ENCODE data around the gene RRAGC. TPM values are rescaled to one million over a fixed set of nuclear protein-coding genes. Genes with fewer than 3 reads are reported as not detected.

RRAGC gene
- polyA plus RNA-seq, 3 donors = 6.6 to 10.4 (median 8.0) TPM

DNA sequence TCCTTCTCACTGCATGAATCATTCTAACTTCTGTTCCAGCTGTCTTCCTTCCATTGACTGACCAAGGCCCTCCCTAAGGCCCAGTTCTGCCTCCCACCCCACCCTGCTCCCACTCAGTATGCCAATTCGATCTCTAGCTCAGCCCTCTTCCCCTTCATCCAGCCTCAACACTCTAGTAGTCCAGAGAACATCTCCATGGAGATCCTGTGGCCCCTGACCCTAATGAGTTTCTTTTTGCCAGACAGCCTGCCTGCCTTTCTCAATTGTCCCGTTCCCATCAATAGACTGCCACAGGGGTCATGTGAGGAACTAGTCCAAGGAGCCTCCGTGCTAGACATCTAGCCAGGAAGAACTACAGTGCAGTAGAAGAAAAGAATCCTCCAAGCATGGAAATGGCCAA lies 26.4 kb downstream of the RRAGC start:
- Histone ChIP-seq H3K27ac (ENCODE audit: low read depth in 1 of 2, low read length in 2 of 2) (no peak overlapping the region), H3K36me3 (replicated peaks in 1 of 2; ENCODE audit: control insufficient read depth in 1 of 2, insufficient read depth in 2 of 2, low read length in 2 of 2) (peaks cover 5 to 12% of the 10 kb centered on the region in 2 donors), H3K4me2 (replicated peaks; ENCODE audit: extremely low read depth, low read length, poor library complexity, severe bottlenecking) (no peak overlapping the region), H2AFZ (ENCODE audit: insufficient read depth, low read depth, low read length, poor library complexity, severe bottlenecking) (no peak overlapping the region), H3K79me2 (ENCODE audit: insufficient read depth, low read length) (no peaks in the 10 kb centered on the region), H4K20me1 (ENCODE audit: insufficient read depth, low read length) (peaks cover 5% of the 10 kb centered on the region), H3K4me1 (ENCODE audit: control insufficient read depth in 1 of 2, insufficient read depth in 2 of 2, low read length in 2 of 2) (peaks cover 30 to 36% of the 10 kb centered on the region in 2 donors), H3K4me3 (replicated peaks in 1 of 3; ENCODE audit: low read depth in 2 of 3, low read length in 3 of 3) (no peak overlapping the region), H3K27me3 (ENCODE audit: control insufficient read depth in 2 of 2, insufficient read depth in 2 of 2, low read length in 2 of 2) (no peaks in the 10 kb centered on the region), H3K9me3 (replicated peaks in 1 of 2; ENCODE audit: control insufficient read depth in 1 of 2, insufficient read depth in 1 of 2, low read length in 2 of 2) (no peaks in the 10 kb centered on the region), H3K9ac (ENCODE audit: insufficient read depth, low read length, poor library complexity, severe bottlenecking) (no peak overlapping the region)
- H3K27me3 Mint-ChIP-seq (ENCODE audit: low read depth in 3 of 3) = peaks cover 0 to 2% (median 0%) of the 10 kb centered on the region in 3 donors
- TF ChIP-seq, protein P1, sequence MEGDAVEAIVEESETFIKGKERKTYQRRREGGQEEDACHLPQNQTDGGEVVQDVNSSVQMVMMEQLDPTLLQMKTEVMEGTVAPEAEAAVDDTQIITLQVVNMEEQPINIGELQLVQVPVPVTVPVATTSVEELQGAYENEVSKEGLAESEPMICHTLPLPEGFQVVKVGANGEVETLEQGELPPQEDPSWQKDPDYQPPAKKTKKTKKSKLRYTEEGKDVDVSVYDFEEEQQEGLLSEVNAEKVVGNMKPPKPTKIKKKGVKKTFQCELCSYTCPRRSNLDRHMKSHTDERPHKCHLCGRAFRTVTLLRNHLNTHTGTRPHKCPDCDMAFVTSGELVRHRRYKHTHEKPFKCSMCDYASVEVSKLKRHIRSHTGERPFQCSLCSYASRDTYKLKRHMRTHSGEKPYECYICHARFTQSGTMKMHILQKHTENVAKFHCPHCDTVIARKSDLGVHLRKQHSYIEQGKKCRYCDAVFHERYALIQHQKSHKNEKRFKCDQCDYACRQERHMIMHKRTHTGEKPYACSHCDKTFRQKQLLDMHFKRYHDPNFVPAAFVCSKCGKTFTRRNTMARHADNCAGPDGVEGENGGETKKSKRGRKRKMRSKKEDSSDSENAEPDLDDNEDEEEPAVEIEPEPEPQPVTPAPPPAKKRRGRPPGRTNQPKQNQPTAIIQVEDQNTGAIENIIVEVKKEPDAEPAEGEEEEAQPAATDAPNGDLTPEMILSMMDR (IDR thresholded peaks at IDR 0.05) = no peak
- H3K4me3 Mint-ChIP-seq = no peak overlapping the region
- 37% methylated on average over 3 of the region's 3 CpGs for WGBS (ENCODE audit: insufficient coverage)
- intact Hi-C loops (cut with micrococcal nuclease) = loop anchor here (10.0 kb wide), 2 partner anchors 788 to 808 kb away; partner anchors contain the start of gene POU3F1 (in 1 of the 2)
- H3K36me3 Mint-ChIP-seq = peaks cover 5 to 12% of the 10 kb centered on the region in 2 donors
- H3K27ac Mint-ChIP-seq = no peak overlapping the region
- DNase-seq = no peak
- no peaks in the 10 kb centered on the region for H3K9me3 Mint-ChIP-seq
- H3K4me1 Mint-ChIP-seq = peaks cover 48% of the 10 kb centered on the region

DNA sequence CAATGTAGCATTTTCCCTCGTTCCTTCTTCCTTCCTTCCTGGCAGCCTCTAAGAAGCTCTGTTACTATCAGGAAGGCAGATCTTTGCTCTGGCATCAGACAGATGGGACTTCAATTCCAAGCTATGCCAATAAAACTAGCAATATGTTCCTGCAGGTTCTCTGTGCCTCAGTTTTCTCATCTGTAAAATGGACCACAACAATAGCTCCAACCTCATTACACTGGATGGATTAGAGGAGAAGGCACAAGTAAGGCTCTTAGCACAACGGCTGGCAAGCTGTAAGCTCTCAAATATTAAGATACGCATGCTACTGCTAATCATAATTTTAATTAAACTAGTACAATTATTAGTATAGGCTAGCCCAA lies 27.2 kb downstream of the RRAGC start:
- Histone ChIP-seq H3K4me2 (replicated peaks; ENCODE audit: extremely low read depth, low read length, poor library complexity, severe bottlenecking) (no peak overlapping the region), H3K27ac (ENCODE audit: low read depth in 1 of 2, low read length in 2 of 2) (no peak overlapping the region), H4K20me1 (ENCODE audit: insufficient read depth, low read length) (no peaks in the 10 kb centered on the region), H3K9ac (ENCODE audit: insufficient read depth, low read length, poor library complexity, severe bottlenecking) (no peak overlapping the region), H3K27me3 (ENCODE audit: control insufficient read depth in 2 of 2, insufficient read depth in 2 of 2, low read length in 2 of 2) (no peaks in the 10 kb centered on the region), H3K36me3 (replicated peaks in 1 of 2; ENCODE audit: control insufficient read depth in 1 of 2, insufficient read depth in 2 of 2, low read length in 2 of 2) (peaks cover 0 to 4% of the 10 kb centered on the region in 2 donors), H3K4me3 (replicated peaks in 1 of 3; ENCODE audit: low read depth in 2 of 3, low read length in 3 of 3) (no peak overlapping the region), H3K4me1 (ENCODE audit: control insufficient read depth in 1 of 2, insufficient read depth in 2 of 2, low read length in 2 of 2) (peaks cover 30 to 36% of the 10 kb centered on the region in 2 donors), H3K79me2 (ENCODE audit: insufficient read depth, low read length) (no peaks in the 10 kb centered on the region), H2AFZ (ENCODE audit: insufficient read depth, low read depth, low read length, poor library complexity, severe bottlenecking) (no peak overlapping the region), H3K9me3 (replicated peaks in 1 of 2; ENCODE audit: control insufficient read depth in 1 of 2, insufficient read depth in 1 of 2, low read length in 2 of 2) (no peaks in the 10 kb centered on the region)
- intact Hi-C loops (cut with micrococcal nuclease) = loop anchor here (10.0 kb wide), 2 partner anchors 788 to 808 kb away; partner anchors contain the start of gene POU3F1 (in 1 of the 2)
- DNase-seq = no peak
- TF ChIP-seq, protein P1 (IDR thresholded peaks at IDR 0.05) = no peak
- H3K4me1 Mint-ChIP-seq = peaks cover 48% of the 10 kb centered on the region
- 100% methylated on average over 1 of the region's 3 CpGs for WGBS (ENCODE audit: insufficient coverage)
- H3K27ac Mint-ChIP-seq = no peak overlapping the region
- no peak overlapping the region for H3K4me3 Mint-ChIP-seq
- peaks cover 0 to 5% of the 10 kb centered on the region in 2 donors for H3K36me3 Mint-ChIP-seq
- H3K27me3 Mint-ChIP-seq (ENCODE audit: low read depth in 3 of 3) = peaks cover 0 to 2% (median 0%) of the 10 kb centered on the region in 3 donors
- H3K9me3 Mint-ChIP-seq = no peaks in the 10 kb centered on the region
